ENCODE measurements around the gene INTS1. TPM values are rescaled to one million over a fixed set of nuclear protein-coding genes. Genes with fewer than 3 reads are reported as not detected.

Gene INTS1
- total and polyA plus RNA-seq, 10 of the 15 experiments (the other 5 are each of a cell fraction or from before 2014, with no cell fraction given), result 0.52 to 89.0 (median 15.1) TPM

GRCh38 chr7:1422512-1423263, 81.5 kb downstream of the INTS1 start (continued):
- peak; percentile 54 for TF ChIP-seq USF2 (IDR thresholded peaks at IDR 0.05; ENCODE audit: borderline replicate concordance, low read depth, low read length)
- TF ChIP-seq YBX1 (IDR thresholded peaks at IDR 0.05), result no peak
- TF ChIP-seq ZNF274 (IDR thresholded peaks at IDR 0.05; ENCODE audit: insufficient read depth, insufficient read length), result no peak
- TF ChIP-seq BCLAF1 (IDR thresholded peaks at IDR 0.05), result no peak
- TF ChIP-seq RELB (IDR thresholded peaks at IDR 0.05; ENCODE audit: low read depth), result no peak
- TF ChIP-seq SREBF2 (IDR thresholded peaks at IDR 0.05; ENCODE audit: low read length), result no peak
- peak; percentile 52; the same call in 1 of the 2 replicates for TF ChIP-seq TCF12 (IDR thresholded peaks at IDR 0.05; ENCODE audit: low read depth, low read length)
- no peak for TF ChIP-seq JUND (IDR thresholded peaks at IDR 0.05; ENCODE audit: low read depth, low read length)
- TF ChIP-seq POLR2A (IDR thresholded peaks at IDR 0.05; ENCODE audit: low read depth, low read length), result no peak
- no peak for TF ChIP-seq CHD1 (IDR thresholded peaks at IDR 0.05; ENCODE audit: low read depth, low read length)
- no peak for TF ChIP-seq ZBTB33 (IDR thresholded peaks at IDR 0.05)
- TF ChIP-seq PKNOX1 (IDR thresholded peaks at IDR 0.05), result no peak
- TF ChIP-seq FOXK2 (IDR thresholded peaks at IDR 0.05), result no peak
- TF ChIP-seq REST (IDR thresholded peaks at IDR 0.05; ENCODE audit: low read depth, low read length), result no peak
- TF ChIP-seq KDM1A (IDR thresholded peaks at IDR 0.05; ENCODE audit: borderline replicate concordance), result no peak
- no peak for TF ChIP-seq CBFB (IDR thresholded peaks at IDR 0.05; ENCODE audit: low read depth)

Data from GM12878 (cell line).